Adrenal gland (tissue), 5 donors: ENCODE results near the gene PTH2R.

Experiments used
- CTCF ChIP-seq, 6 experiments: fragments of 450-650 bp in 4 of 6; fragments of 200-600 bp in 2 of 6; sonication (generic) in 1 of 6; IDR thresholded peaks; 1 replicate in 5 of 6; 2 replicates in 1 of 6; pipeline versions ENCODE4 v1.5.1 to v1.8.0; 2016 to 2021; ENCODE audit warnings: antibody characterized with exemption in 6 of 6, mild to moderate bottlenecking in 2 of 6, moderate library complexity in 1 of 6
- POLR2A ChIP-seq, 2 donors: fragments of 450-650 bp; IDR thresholded peaks; one replicate each; pipeline ENCODE4 v1.6.1; 2017; ENCODE audit warnings: antibody characterized with exemption in 2 of 2, mild to moderate bottlenecking in 2 of 2, moderate library complexity in 1 of 2
- donor health status: DM: no; HTN: no; CAD: no.

GRCh38 chr2:208360259-208361076 lies 46.1 kb upstream of the PTH2R start:
- TF ChIP-seq CTCF (IDR thresholded peaks at IDR 0.05), result no peak
- TF ChIP-seq POLR2A (IDR thresholded peaks at IDR 0.05), result no peak
